GM18873 (cell line): ENCODE measurements around the gene NHS.
"Not testable (repeated sequence)": the region's sequence is repeated elsewhere in the genome, so short reads cannot be mapped to it uniquely, and the experiment has no call there.

Source experiments
- ATAC-seq: cut with Tn5 transposase; IDR thresholded peaks from one replicate; pipeline ENCODE4 v1.9.1; 2021; ENCODE audit warnings: mild to moderate bottlenecking, moderate library complexity, moderate number of reproducible peaks; ENCODE audit not compliant: unreplicated experiment, low FRiP score

Gene NHS

GRCh38 chrX:17537723-17538243, 162.8 kb downstream of the NHS start:
- no peak for ATAC-seq

- no peak for ATAC-seq
Observed at GRCh38 chrX:17542123-17542522, 167.1 kb downstream of the NHS start.

GRCh38 chrX:17544821-17545220, 169.8 kb downstream of the NHS start:
- ATAC-seq: no peak

- no peak for ATAC-seq
Observed at GRCh38 chrX:17546356-17546755, 171.4 kb downstream of the NHS start.

GRCh38 chrX:17547658-17548057, 172.7 kb downstream of the NHS start:
- no peak for ATAC-seq

GRCh38 chrX:17549107-17549651, 174.2 kb downstream of the NHS start:
- ATAC-seq: no peak

GRCh38 chrX:17550011-17550410, 175.0 kb downstream of the NHS start:
- no peak for ATAC-seq

- ATAC-seq: no peak
Observed at GRCh38 chrX:17552044-17552650, 177.1 kb downstream of the NHS start.

- no peak for ATAC-seq
Observed at GRCh38 chrX:17553469-17553868, 178.5 kb downstream of the NHS start.

- no peak for ATAC-seq
Observed at GRCh38 chrX:17553961-17554482, 179.0 kb downstream of the NHS start.

GRCh38 chrX:17554914-17555313, 179.9 kb downstream of the NHS start:
- ATAC-seq: no peak

- no peak for ATAC-seq
Observed at GRCh38 chrX:17555846-17556245, 180.8 kb downstream of the NHS start.

- ATAC-seq: no peak
Observed at GRCh38 chrX:17559728-17560379, 184.9 kb downstream of the NHS start.

GRCh38 chrX:17560385-17560784, 185.4 kb downstream of the NHS start:
- ATAC-seq: no peak

GRCh38 chrX:17563076-17563475, 188.1 kb downstream of the NHS start:
- ATAC-seq: no peak

GRCh38 chrX:17563515-17563914, 188.5 kb downstream of the NHS start:
- no peak for ATAC-seq

- no peak for ATAC-seq
Observed at GRCh38 chrX:17564689-17565409, 189.8 kb downstream of the NHS start.

GRCh38 chrX:17566740-17567139, 191.7 kb downstream of the NHS start:
- no peak for ATAC-seq

- ATAC-seq: no peak
Observed at GRCh38 chrX:17567187-17567586, 192.2 kb downstream of the NHS start.

GRCh38 chrX:17567821-17568220, 192.8 kb downstream of the NHS start:
- ATAC-seq: no peak

GRCh38 chrX:17568804-17569203, 193.8 kb downstream of the NHS start:
- not testable (repeated sequence) for ATAC-seq
